ENCODE results near the gene CCHCR1.

CCHCR1 gene

GRCh38 chr6:31112478-31112877, 45.1 kb downstream of the CCHCR1 start, which contains the start of gene C6orf15:
C6orf15 (minus strand) TSS chr6:31112575; CDS start chr6:31112555, 20 bp downstream.
- DNase-seq (ENCODE audit: extremely low read depth in 1 of 2, low read depth in 1 of 2): no peak

DNA sequence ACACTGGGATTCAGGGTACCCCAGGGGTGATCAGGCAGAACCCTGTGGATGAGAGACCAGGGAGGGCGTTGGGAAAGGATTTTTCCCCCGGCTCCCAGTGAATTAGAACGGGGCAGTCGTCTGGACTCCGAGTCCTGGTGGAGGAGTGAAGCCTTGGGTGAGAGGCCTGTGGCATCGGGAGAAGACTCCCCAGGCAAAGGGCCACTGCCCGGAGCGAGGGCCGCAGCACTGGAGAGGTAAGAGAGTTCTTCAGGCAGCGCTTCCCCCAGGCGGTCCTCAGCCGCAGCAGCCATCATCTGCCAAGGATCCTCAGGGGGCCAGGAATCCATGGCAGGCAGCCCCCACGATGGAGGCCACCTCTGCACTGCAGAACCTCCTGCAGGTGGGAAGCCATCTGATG, 45.9 kb downstream of the CCHCR1 start:
- DNase-seq (ENCODE audit: extremely low read depth in 1 of 2, low read depth in 1 of 2): no peak

DNA sequence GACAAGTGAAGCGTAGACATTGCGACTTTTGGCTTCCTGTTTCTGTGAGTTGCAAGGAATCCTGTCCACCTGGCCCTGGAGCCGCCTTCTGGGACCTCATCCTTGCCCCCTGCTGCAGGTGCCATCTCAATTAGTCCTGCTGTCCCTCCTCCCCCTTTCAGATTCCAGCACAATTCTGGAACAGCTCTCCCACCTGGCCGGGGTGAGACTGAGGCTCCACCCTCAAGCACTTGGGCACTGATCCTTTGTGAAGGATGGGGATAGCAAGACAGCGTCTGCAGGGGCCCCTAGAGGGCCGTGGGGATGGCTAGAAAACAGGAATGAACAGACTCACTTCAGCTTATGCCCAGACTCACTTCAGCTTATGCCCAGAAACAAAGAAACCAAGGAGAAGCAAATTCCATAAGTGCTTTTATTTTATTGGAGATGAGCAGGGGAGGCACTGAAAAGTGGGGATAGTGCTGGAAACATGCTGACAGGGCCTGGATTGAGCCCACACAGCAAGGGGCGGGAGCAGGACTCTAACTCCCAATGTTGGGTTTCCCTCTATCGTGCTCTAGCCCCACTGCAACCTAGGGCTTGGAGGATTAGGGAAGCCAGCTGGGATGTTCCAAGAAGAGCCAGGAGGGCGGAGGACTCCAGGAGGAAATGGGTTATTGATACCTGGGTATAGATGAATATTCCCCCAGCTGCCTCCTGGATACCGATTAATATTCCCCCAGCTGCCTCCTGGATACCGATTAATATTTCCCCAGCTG, 46.6 kb downstream of the CCHCR1 start:
- DNase-seq (ENCODE audit: extremely low read depth in 1 of 2, low read depth in 1 of 2): no peak

GRCh38 chr6:31107052-31107451, 50.5 kb downstream of the CCHCR1 start:
- no peak for DNase-seq (ENCODE audit: extremely low read depth in 1 of 2, low read depth in 1 of 2)

- no peak for DNase-seq (ENCODE audit: extremely low read depth in 1 of 2, low read depth in 1 of 2)
Observed at GRCh38 chr6:31103136-31103535, 54.5 kb downstream of the CCHCR1 start.

DNA sequence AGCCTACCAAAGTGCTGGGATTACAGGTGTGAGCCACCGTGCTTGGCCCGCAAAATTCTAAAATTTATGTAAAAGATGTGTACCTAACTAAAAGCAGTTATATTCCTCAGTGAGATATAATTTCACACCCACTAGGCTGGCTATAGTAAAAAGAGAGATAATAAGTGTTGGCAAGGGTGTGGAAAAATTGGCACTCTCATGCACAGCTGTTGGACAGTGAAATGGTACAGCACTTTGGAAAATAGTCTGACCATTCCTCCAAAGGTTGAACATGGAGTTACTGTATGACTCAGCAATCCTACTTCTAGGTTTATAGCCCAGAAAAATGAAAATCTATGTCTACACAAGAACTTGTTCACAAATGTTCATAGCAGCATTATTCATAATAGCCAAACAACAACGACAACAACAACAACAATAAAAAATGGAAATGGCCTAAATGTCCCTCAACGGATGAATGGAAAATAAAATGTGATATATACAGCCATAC, 59.1 kb downstream of the CCHCR1 start:
- DNase-seq (ENCODE audit: extremely low read depth in 1 of 2, low read depth in 1 of 2): no peak

DNA sequence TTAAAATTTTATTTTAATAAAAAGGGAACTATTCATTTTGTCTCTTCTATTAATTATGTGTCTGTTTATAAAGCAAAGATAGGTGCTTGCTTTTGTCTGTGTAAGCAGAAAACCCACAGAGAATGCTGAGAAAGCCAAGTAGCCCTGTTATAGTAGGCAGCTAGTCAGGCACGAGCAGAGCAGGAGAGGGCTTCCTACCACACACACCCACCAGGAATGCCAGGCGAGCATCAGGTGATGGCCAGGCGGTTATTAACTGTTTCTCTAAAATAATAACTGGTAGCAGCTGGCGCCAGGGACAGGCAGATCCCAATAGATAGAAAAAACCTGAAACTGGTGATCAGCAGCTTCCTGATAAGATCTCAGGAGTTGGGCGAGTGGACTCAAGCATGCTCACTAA, 60.9 kb downstream of the CCHCR1 start:
- no peak for DNase-seq (ENCODE audit: extremely low read depth in 1 of 2, low read depth in 1 of 2)

GRCh38 chr6:31096215-31096614, 61.4 kb downstream of the CCHCR1 start:
- DNase-seq (ENCODE audit: extremely low read depth in 1 of 2, low read depth in 1 of 2): no peak

DNA sequence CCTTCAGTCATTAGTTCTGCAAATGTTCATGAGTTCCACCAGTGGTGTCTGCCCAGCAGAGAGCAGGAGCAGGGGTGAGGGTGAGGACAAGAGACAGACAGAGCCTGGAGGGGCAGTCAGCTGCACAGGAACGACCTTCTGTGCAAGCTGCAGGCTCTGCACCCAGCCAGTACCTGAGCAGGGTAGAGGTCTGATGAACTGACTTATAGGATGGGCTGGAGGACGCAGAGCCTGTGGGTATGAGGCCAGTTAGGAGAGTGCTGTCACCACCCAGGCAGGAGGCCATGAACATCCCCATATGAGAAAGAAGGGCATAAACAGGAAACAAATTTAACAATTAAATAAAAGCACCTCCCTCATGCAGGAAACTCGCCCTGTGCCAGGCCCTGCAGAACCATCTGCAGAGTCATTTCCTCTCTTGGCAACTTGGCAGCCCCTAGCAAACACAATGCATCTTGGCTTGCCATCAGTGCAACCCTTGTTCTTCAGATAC, 63.2 kb downstream of the CCHCR1 start:
- DNase-seq (ENCODE audit: extremely low read depth in 1 of 2, low read depth in 1 of 2): no peak

GRCh38 chr6:31092769-31093505, 64.7 kb downstream of the CCHCR1 start:
- no peak for DNase-seq (ENCODE audit: extremely low read depth in 1 of 2, low read depth in 1 of 2)

Data from stimulated activated CD8-positive, alpha-beta memory T cell treated with anti-CD3 and anti-CD28 coated beads, Interleukin-7, amount 100 ng/mL, for 48 hours (primary cell).